GM23338 (cell line): ENCODE results near the gene SLC15A4. TPM values are rescaled to one million over a fixed set of nuclear protein-coding genes. Genes with fewer than 3 reads are reported as not detected.

Experiments
- ATAC-seq: fragments of 200-7000 bp; cut with Tn5 transposase; 3 replicates; pipeline ENCODE4 v1.9.1; 2020
- DNase-seq: peaks from one replicate; pipeline ENCODE4 v3.0.0-alpha.2; 2015; ENCODE audit warnings: low spot score
- H2AFZ ChIP-seq: fragments of 200-600 bp; sonication (generic); 2 replicates; pipeline ENCODE4 v1.8.0; 2016; ENCODE audit warnings: antibody characterized with exemption, mild to moderate bottlenecking, moderate library complexity
- H3F3A ChIP-seq: fragments of 200-600 bp; sonication (generic); replicated peaks from 2 replicates; pipeline ENCODE4 v1.8.0; 2017; ENCODE audit warnings: antibody characterized with exemption, mixed run types, low read depth
- H3K27ac ChIP-seq: fragments of 200-600 bp; sonication (generic); 2 replicates; pipeline ENCODE4 v1.6.1; 2016; ENCODE audit warnings: low read depth
- H3K27me3 ChIP-seq: fragments of 200-600 bp; sonication (generic); 2 replicates; pipeline ENCODE4 v1.8.0; 2016; ENCODE audit warnings: mild to moderate bottlenecking, mixed run types, moderate library complexity; ENCODE audit not compliant: insufficient read depth
- H3K36me3 ChIP-seq: fragments of 200-600 bp; sonication (generic); 2 replicates; pipeline ENCODE4 v1.8.0; 2016; ENCODE audit warnings: mild to moderate bottlenecking; ENCODE audit not compliant: insufficient read depth
- H3K4me1 ChIP-seq: fragments of 200-600 bp; sonication (generic); 2 replicates; pipeline ENCODE4 v1.8.0; 2016; ENCODE audit warnings: mild to moderate bottlenecking, moderate library complexity; ENCODE audit not compliant: insufficient read depth
- H3K4me2 ChIP-seq: fragments of 200-600 bp; sonication (generic); 2 replicates; pipeline ENCODE4 v1.7.1; 2017; ENCODE audit warnings: mixed run types
- H3K4me3 ChIP-seq: fragments of 200-600 bp; sonication (generic); 2 replicates; pipeline ENCODE4 v1.6.1; 2016; ENCODE audit warnings: mixed run types
- H3K79me2 ChIP-seq: fragments of 200-600 bp; sonication (generic); replicated peaks from 2 replicates; pipeline ENCODE4 v1.8.0; 2017; ENCODE audit warnings: mild to moderate bottlenecking; ENCODE audit not compliant: insufficient read depth
- H3K9me2 ChIP-seq: fragments of 200-600 bp; sonication (generic); 2 replicates; pipeline ENCODE4 v1.8.0; 2017; ENCODE audit not compliant: insufficient read depth
- H4K20me1 ChIP-seq: fragments of 200-600 bp; sonication (generic); replicated peaks from 2 replicates; pipeline ENCODE4 v1.8.0; 2017; ENCODE audit warnings: mild to moderate bottlenecking; ENCODE audit not compliant: insufficient read depth
- H3K27ac Mint-ChIP-seq: 2 replicates; pipeline ENCODE4 v1.8.0; 2020; ENCODE audit warnings: inconsistent platforms, mild to moderate bottlenecking, moderate library complexity, mixed read lengths
- H3K27me3 Mint-ChIP-seq: 3 replicates; pipeline ENCODE4 v1.8.0; 2022; ENCODE audit warnings: low read depth, mild to moderate bottlenecking, moderate library complexity, mixed read lengths, inconsistent platforms; ENCODE audit not compliant: insufficient read depth, poor library complexity
- H3K36me3 Mint-ChIP-seq: 3 replicates; pipeline ENCODE4 v1.8.0; 2021; ENCODE audit warnings: low read depth, mild to moderate bottlenecking, inconsistent platforms, moderate library complexity, mixed read lengths
- H3K4me1 Mint-ChIP-seq: 3 replicates; pipeline ENCODE4 v1.8.0; 2020; ENCODE audit warnings: mild to moderate bottlenecking, inconsistent platforms, mixed read lengths
- H3K4me3 Mint-ChIP-seq: 3 replicates; pipeline ENCODE4 v1.8.0; 2021; ENCODE audit warnings: moderate library complexity, mild to moderate bottlenecking, inconsistent platforms, mixed read lengths
- H3K9me3 Mint-ChIP-seq: 3 replicates; pipeline ENCODE4 v1.8.0; 2020; ENCODE audit warnings: moderate library complexity, mild to moderate bottlenecking, inconsistent platforms, mixed read lengths
- CREB1 ChIP-seq: fragments of 250-450 bp; sonication (Bioruptor Pico); IDR thresholded peaks from 2 replicates; pipeline ENCODE4 v1.5.0; 2020; ENCODE audit warnings: low read depth, mild to moderate bottlenecking, moderate library complexity
- ETS1 ChIP-seq: IDR thresholded peaks from 2 replicates; pipeline ENCODE4 v1.6.1; 2016; ENCODE audit warnings: antibody characterized with exemption
- EZH2 ChIP-seq: fragments of 200-600 bp; sonication (generic); IDR thresholded peaks from one replicate; pipeline ENCODE4 v1.8.0; 2017; ENCODE audit warnings: antibody characterized with exemption, mild to moderate bottlenecking, low read depth; ENCODE audit not compliant: unreplicated experiment
- EZH2phosphoT487 ChIP-seq: fragments of 200-600 bp; sonication (generic); IDR thresholded peaks from one replicate; pipeline ENCODE4 v1.8.1; 2018; ENCODE audit warnings: antibody characterized with exemption; ENCODE audit not compliant: unreplicated experiment
- JUNB ChIP-seq: IDR thresholded peaks from one replicate; pipeline ENCODE4 v1.6.1; 2016; ENCODE audit warnings: antibody characterized with exemption; ENCODE audit not compliant: unreplicated experiment
- NANOG ChIP-seq: IDR thresholded peaks from 2 replicates; pipeline ENCODE4 v1.6.1; 2016; ENCODE audit warnings: antibody characterized with exemption, borderline replicate concordance
- POLR2AphosphoS5 ChIP-seq: IDR thresholded peaks from 2 replicates; pipeline ENCODE4 v1.6.1; 2016; ENCODE audit warnings: antibody characterized with exemption, low read depth
- STAT1 ChIP-seq: IDR thresholded peaks from one replicate; pipeline ENCODE4 v1.6.1; 2016; ENCODE audit warnings: antibody characterized with exemption; ENCODE audit not compliant: unreplicated experiment
- ZNF114 ChIP-seq: fragments of 250-450 bp; sonication (Bioruptor Pico); IDR thresholded peaks from 2 replicates; pipeline ENCODE4 v1.5.0; 2020; ENCODE audit warnings: mild to moderate bottlenecking, moderate library complexity
- ZNF331 ChIP-seq: fragments of 250-450 bp; sonication (Bioruptor Pico); IDR thresholded peaks from 2 replicates; pipeline ENCODE4 v1.5.0; 2020; ENCODE audit warnings: low read depth, mild to moderate bottlenecking, moderate library complexity
- ZNF462 ChIP-seq: fragments of 250-450 bp; sonication (Bioruptor Pico); IDR thresholded peaks from 2 replicates; pipeline ENCODE4 v1.5.0; 2020; ENCODE audit warnings: mild to moderate bottlenecking, moderate library complexity
- polyA plus RNA-seq: library from polyadenylated mRNA; unstranded; fragments of >200 nt; fragmentation: Nextera tagmentation; extraction: Ambion mirVana; gene quantifications from 2 replicates; pipeline ENCODE4 v1.2.1, GENCODE V29; 2016
- total RNA-seq: library from RNA; depleted of rRNA; stranded (reverse); fragments of >200 nt; shearing (Covaris generic); gene quantifications from 2 replicates; pipeline ENCODE4 v1.2.3, GENCODE V29; 2014
- TF ChIP-seq, protein P1 (sequence below): IDR thresholded peaks from one replicate; pipeline ENCODE4 v1.6.1; 2018; ENCODE audit warnings: antibody characterized with exemption; ENCODE audit not compliant: unreplicated experiment
- TF ChIP-seq, protein P2 (sequence below), 2 experiments: fragments of 200-600 bp in 1 of 2; sonication (generic) in 1 of 2; conservative IDR thresholded peaks; 2 replicates each; pipeline versions ENCODE4 v1.5.1 to v1.6.1; 2016 to 2017; ENCODE audit warnings: antibody characterized with exemption in 2 of 2, low read depth in 2 of 2, mild to moderate bottlenecking in 2 of 2, moderate library complexity in 1 of 2

The SLC15A4 gene
- total and polyA plus RNA-seq, 2 experiments from 2014 or later = 7.7 to 30.3 TPM

GRCh38 chr12:128840862-128841468, 17.2 kb upstream of the SLC15A4 start:
- peaks cover 9% of the 10 kb centered on the region for H3K27me3 Mint-ChIP-seq
- no peak overlapping the region for H3K27ac Mint-ChIP-seq
- Histone ChIP-seq H3K36me3 (no peaks in the 10 kb centered on the region), H3F3A (no peaks in the 10 kb centered on the region), H4K20me1 (no peaks in the 10 kb centered on the region), H3K27me3 (no peaks in the 10 kb centered on the region), H3K9me2 (no peaks in the 10 kb centered on the region), H3K4me3 (no peak overlapping the region), H3K79me2 (no peaks in the 10 kb centered on the region), H3K27ac (no peak overlapping the region), H2AFZ (no peak overlapping the region), H3K4me2 (no peak overlapping the region), H3K4me1 (peaks cover 6% of the 10 kb centered on the region; the same call in 1 of the 2 replicates)
- DNase-seq (no peak), ATAC-seq (no peak)
- H3K9me3 Mint-ChIP-seq = peaks cover 66% of the 10 kb centered on the region
- peaks cover 7% of the 10 kb centered on the region; the same call in 2 of the 3 replicates for H3K4me1 Mint-ChIP-seq
- peaks cover 15% of the 10 kb centered on the region; the same call in 1 of the 3 replicates for H3K36me3 Mint-ChIP-seq
- no peak for TF ChIP-seq ZNF331 (CRISPR knock-in tag)
- no peak for TF ChIP-seq EZH2phosphoT487
- no peak for TF ChIP-seq CREB1
- TF ChIP-seq, protein P1, sequence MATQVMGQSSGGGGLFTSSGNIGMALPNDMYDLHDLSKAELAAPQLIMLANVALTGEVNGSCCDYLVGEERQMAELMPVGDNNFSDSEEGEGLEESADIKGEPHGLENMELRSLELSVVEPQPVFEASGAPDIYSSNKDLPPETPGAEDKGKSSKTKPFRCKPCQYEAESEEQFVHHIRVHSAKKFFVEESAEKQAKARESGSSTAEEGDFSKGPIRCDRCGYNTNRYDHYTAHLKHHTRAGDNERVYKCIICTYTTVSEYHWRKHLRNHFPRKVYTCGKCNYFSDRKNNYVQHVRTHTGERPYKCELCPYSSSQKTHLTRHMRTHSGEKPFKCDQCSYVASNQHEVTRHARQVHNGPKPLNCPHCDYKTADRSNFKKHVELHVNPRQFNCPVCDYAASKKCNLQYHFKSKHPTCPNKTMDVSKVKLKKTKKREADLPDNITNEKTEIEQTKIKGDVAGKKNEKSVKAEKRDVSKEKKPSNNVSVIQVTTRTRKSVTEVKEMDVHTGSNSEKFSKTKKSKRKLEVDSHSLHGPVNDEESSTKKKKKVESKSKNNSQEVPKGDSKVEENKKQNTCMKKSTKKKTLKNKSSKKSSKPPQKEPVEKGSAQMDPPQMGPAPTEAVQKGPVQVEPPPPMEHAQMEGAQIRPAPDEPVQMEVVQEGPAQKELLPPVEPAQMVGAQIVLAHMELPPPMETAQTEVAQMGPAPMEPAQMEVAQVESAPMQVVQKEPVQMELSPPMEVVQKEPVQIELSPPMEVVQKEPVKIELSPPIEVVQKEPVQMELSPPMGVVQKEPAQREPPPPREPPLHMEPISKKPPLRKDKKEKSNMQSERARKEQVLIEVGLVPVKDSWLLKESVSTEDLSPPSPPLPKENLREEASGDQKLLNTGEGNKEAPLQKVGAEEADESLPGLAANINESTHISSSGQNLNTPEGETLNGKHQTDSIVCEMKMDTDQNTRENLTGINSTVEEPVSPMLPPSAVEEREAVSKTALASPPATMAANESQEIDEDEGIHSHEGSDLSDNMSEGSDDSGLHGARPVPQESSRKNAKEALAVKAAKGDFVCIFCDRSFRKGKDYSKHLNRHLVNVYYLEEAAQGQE = no peak
- no peak for TF ChIP-seq POLR2AphosphoS5
- TF ChIP-seq NANOG = no peak
- no peak for TF ChIP-seq STAT1
- TF ChIP-seq, protein P2, sequence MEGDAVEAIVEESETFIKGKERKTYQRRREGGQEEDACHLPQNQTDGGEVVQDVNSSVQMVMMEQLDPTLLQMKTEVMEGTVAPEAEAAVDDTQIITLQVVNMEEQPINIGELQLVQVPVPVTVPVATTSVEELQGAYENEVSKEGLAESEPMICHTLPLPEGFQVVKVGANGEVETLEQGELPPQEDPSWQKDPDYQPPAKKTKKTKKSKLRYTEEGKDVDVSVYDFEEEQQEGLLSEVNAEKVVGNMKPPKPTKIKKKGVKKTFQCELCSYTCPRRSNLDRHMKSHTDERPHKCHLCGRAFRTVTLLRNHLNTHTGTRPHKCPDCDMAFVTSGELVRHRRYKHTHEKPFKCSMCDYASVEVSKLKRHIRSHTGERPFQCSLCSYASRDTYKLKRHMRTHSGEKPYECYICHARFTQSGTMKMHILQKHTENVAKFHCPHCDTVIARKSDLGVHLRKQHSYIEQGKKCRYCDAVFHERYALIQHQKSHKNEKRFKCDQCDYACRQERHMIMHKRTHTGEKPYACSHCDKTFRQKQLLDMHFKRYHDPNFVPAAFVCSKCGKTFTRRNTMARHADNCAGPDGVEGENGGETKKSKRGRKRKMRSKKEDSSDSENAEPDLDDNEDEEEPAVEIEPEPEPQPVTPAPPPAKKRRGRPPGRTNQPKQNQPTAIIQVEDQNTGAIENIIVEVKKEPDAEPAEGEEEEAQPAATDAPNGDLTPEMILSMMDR (conservative IDR thresholded peaks at IDR 0.05; ENCODE audit: low read depth in 2 of 2) = no peak
- TF ChIP-seq EZH2 = no peak
- TF ChIP-seq ZNF114 (CRISPR knock-in tag) = no peak
- no peak for TF ChIP-seq ZNF462 (CRISPR knock-in tag)
- no peak for TF ChIP-seq ETS1
- TF ChIP-seq JUNB = no peak
- no peak overlapping the region for H3K4me3 Mint-ChIP-seq
